ENCODE data around the gene SEMA4D. TPM values are rescaled to one million over a fixed set of nuclear protein-coding genes. Genes with fewer than 3 reads are reported as not detected.

SEMA4D gene
- 0.07 and 0.13 TPM in 2 replicates for total RNA-seq (2016; rRNA removed; fragmentation: Illumina TruSeq; extraction: Trizol)
- 0.26 TPM in 1 of 2 replicates, not detected in the other for total RNA-seq (2016; cell fraction: cytosol; rRNA removed; fragmentation: Illumina TruSeq; extraction: Trizol; ENCODE audit: low read depth)
- 0.10 and 0.13 TPM in 2 replicates for total RNA-seq (2016; cell fraction: insoluble cytoplasmic fraction; rRNA removed; fragmentation: Illumina TruSeq; extraction: Trizol)
- 0.07 and 0.28 TPM in 2 replicates for total RNA-seq (2016; cell fraction: membrane; rRNA removed; fragmentation: Illumina TruSeq; extraction: Trizol)
- total RNA-seq (2016; cell fraction: nucleus; rRNA removed; fragmentation: Illumina TruSeq; extraction: Trizol): 0.44 and 0.87 TPM in 2 replicates
- polyA plus RNA-seq (2011; rRNA removed): 0.16 and 0.17 TPM in 2 replicates
- polyA plus RNA-seq (2011; cell fraction: cytosol; rRNA removed): 0.12 and 0.23 TPM in 2 replicates
- 0.97 and 1.2 TPM in 2 replicates for polyA plus RNA-seq (2011; cell fraction: nucleus; rRNA removed)
- polyA plus RNA-seq (2012): 0.85 and 1.2 TPM in 2 replicates
- 0.08 TPM in 1 of 2 replicates, not detected in the other for polyA plus RNA-seq (2016; cell fraction: cytosol; fragmentation: Illumina TruSeq; extraction: Trizol; ENCODE audit: low read depth)
- 0.10 and 0.16 TPM in 2 replicates for polyA plus RNA-seq (2016; cell fraction: insoluble cytoplasmic fraction; fragmentation: Illumina TruSeq; extraction: Trizol; ENCODE audit: low read depth)
- 0.08 and 0.11 TPM in 2 replicates for polyA plus RNA-seq (2016; cell fraction: membrane; fragmentation: Illumina TruSeq; extraction: Trizol; ENCODE audit: low read depth)
- polyA plus RNA-seq (2016; cell fraction: nucleus; fragmentation: Illumina TruSeq; extraction: Trizol; ENCODE audit: insufficient read depth, low read depth): 0.31 and 0.86 TPM in 2 replicates
- polyA minus RNA-seq (2011; rRNA and poly(A)+ RNA removed; ENCODE audit: low replicate concordance): 0.38 and 11.1 TPM in 2 replicates
- 2.1 TPM in 1 of 2 replicates, not detected in the other for polyA minus RNA-seq (2011; cell fraction: cytosol; rRNA and poly(A)+ RNA removed)
- polyA minus RNA-seq (2011; cell fraction: nucleus; rRNA and poly(A)+ RNA removed): 0.26 and 0.87 TPM in 2 replicates
- percentile 23 among the genes with signal in this experiment for Bru-seq, nascent RNA
- percentile 24 among the genes with signal in this experiment for BruChase-seq, experiment 1, labeled RNA remaining after a 6-hour chase
- BruChase-seq, experiment 2, labeled RNA remaining after a 2-hour chase: percentile 23 among the genes with signal in this experiment
- long read RNA-seq, experiment 1: 0 reads
- long read RNA-seq, experiment 2: 0 reads

GRCh38 chr9:89497978-89498851, at the start of gene SEMA4D:
Gene SEMA4D (minus strand): TSS chr9:89498113. CDS start chr9:89405456, 92,657 bp downstream.
- H3K4me1 ChIP-seq (ENCODE audit: insufficient read depth, low read length): peaks cover 8% of the 10 kb centered on the region
- peak within 1 kb of the TSS; percentile 12 to 48 (median 35); a peak in 3 of 6 replicates for H3K4me3 ChIP-seq (replicated peaks in 1 of 3; ENCODE audit: insufficient read depth in 1 of 3, low read depth in 2 of 3, low read length in 3 of 3)
- H3K79me2 ChIP-seq (ENCODE audit: insufficient read depth, low read length): no peaks in the 10 kb centered on the region
- H3K36me3 ChIP-seq (replicated peaks in 1 of 2; ENCODE audit: control insufficient read depth in 1 of 2, insufficient read depth in 2 of 2, low read length in 2 of 2): no peaks in the 10 kb centered on the region
- H3K9me3 ChIP-seq (ENCODE audit: low read length): no peaks in the 10 kb centered on the region
- ChIA-PET POLR2A (no interaction called here), CTCF (ENCODE audit: low intra/inter-chr PET ratio, low total read pairs) (no interaction called here)
- intact Hi-C loops (cut with micrococcal nuclease; ENCODE audit: unreplicated experiment) (no loop called here), in situ Hi-C loops (cut with HindIII; ENCODE audit: extremely low pct_ligation_motif_present, low pct_unique_long_range_greater_than_20kb) (no loop called here)
- H2AFZ ChIP-seq (ENCODE audit: low read length): no peak within 1 kb of the TSS
- ATAC-seq (no peak), DNase-seq (ENCODE audit: low spot score) (no peak), FAIRE-seq (no peak)
- H3K27ac ChIP-seq (ENCODE audit: extremely low read length, insufficient read depth, low read length): no peak within 1 kb of the TSS
- peaks cover 6 to 55% of the 10 kb centered on the region in 2 experiments; a peak in 4 of 5 replicates for H3K27me3 ChIP-seq (ENCODE audit: control insufficient read depth in 1 of 2, insufficient read depth in 2 of 2, low read length in 2 of 2)
- H4K20me1 ChIP-seq (ENCODE audit: insufficient read depth, low read length): no peaks in the 10 kb centered on the region
- H3K9ac ChIP-seq (ENCODE audit: insufficient read depth, low read depth, low read length): no peak within 1 kb of the TSS
- 29% methylated on average over 15 of the region's 42 CpGs for WGBS (ENCODE audit: low lambda C conversion rate)
- BruUV-seq (replicated peaks): no TSS peak
- H3K4me2 ChIP-seq (ENCODE audit: low read depth, low read length): peak within 1 kb of the TSS; percentile 55
- TF ChIP-seq MAX (IDR thresholded peaks at IDR 0.05) (no peak), SIX1 (CRISPR knock-in tag; IDR thresholded peaks at IDR 0.05; ENCODE audit: borderline replicate concordance) (no peak), MEIS2 (CRISPR knock-in tag; IDR thresholded peaks at IDR 0.05) (no peak), ZNF605 (CRISPR knock-in tag; IDR thresholded peaks at IDR 0.05) (no peak), POGK (CRISPR knock-in tag; conservative IDR thresholded peaks at IDR 0.05) (no peak), NPAS2 (CRISPR knock-in tag; IDR thresholded peaks at IDR 0.05; ENCODE audit: borderline replicate concordance) (no peak), ISX (CRISPR knock-in tag; conservative IDR thresholded peaks at IDR 0.05) (no peak), ZSCAN22 (CRISPR knock-in tag; IDR thresholded peaks at IDR 0.05) (no peak)
